Nucleus accumbens (tissue), 56 donors: Measurements from ENCODE around the gene SFTPD.

Source experiments
- DNase-seq, 56 donors: peaks; one replicate each; lab custom pipeline; 2025; lab: John Stamatoyannopoulos, UW

Gene SFTPD

DNA sequence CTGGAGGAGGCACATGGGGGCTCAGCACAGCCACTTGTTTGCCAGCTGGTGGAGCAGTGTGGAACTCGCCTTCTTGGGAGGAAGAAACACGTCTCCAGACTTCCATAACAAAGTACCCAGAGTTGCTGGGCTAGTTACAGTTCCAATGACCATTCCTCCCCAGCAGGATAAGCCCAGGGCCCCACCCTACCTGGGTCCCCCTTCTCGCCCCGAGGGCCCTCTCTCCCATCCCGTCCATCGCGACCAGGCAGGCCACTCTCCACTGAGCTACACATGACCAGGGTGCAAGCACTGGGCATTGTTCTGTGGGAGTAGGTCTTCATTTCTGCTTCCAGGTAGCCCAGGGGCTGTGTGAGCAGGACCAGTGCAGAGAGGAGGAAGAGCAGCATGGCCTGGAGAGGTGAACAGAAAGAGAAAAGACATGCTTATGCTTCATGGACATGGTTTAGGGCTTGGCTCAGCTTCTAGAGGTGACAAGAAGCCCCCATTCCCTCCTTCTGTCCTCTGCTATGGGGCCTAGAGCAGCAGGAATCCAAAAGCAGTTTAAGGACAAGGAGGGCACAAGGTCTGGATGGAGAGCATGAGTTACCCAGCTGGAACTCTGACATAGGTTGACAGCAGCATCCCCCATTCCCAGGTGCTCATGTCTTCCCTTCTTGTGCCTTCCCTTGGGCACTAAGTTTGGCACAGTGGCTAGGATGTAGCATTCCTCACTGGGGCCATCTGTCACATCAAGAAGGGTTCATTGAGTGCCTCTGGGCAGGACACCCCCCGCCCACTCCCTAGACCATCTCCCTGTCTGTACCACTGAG, 2.4 kb downstream of the SFTPD start:
- DNase-seq = no peak

DNA sequence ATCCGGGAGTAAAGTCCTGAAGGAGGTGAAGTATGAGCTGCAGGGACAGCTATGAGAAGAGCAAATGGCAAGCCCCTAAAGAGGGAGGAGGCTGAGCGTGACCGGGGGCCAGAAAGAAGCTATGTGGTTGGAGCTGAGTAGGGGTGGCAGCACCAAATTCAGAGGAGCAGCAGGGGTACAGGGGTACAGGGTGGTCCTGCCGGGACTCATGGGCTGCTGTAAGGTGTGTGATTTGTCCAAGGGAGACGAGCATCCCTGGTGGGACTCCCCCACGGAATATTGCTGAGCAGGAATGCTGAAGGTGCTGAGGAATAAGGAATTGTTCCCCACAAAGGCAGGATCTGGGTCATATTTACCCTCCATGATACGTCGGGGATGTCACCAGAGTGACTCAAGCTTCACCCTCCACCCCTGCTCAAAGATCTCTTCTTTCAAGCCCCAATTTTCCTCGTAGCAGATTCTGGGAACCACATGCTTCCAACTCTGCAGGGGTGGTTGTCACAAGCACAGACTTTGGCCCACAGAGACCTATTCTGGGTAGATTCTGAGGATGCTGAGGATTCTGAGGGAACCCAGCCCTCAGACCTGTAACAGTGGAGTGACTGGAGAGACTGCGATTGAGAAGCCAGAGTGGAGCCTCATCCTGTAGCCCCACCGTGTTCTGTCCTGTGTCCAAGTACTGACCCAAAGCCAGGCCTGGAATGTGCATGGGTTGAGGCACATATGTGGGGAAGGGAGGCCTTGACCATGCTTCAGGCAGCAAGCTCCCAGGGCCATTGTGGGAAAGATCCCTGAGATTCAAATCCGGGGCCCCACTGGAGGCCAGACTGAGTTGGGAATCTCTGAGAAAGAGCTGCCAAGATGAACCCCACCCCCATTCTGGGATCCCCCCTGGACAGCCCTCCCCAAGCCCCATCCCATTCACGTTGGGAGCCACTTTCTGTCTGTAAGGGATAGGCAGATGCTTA, 4.2 kb downstream of the SFTPD start:
- DNase-seq = peak in 6 of 56 donors; percentile 15 to 51 (median 28)

GRCh38 chr10:79943871-79944270, 5.0 kb downstream of the SFTPD start:
- no peak for DNase-seq

DNA sequence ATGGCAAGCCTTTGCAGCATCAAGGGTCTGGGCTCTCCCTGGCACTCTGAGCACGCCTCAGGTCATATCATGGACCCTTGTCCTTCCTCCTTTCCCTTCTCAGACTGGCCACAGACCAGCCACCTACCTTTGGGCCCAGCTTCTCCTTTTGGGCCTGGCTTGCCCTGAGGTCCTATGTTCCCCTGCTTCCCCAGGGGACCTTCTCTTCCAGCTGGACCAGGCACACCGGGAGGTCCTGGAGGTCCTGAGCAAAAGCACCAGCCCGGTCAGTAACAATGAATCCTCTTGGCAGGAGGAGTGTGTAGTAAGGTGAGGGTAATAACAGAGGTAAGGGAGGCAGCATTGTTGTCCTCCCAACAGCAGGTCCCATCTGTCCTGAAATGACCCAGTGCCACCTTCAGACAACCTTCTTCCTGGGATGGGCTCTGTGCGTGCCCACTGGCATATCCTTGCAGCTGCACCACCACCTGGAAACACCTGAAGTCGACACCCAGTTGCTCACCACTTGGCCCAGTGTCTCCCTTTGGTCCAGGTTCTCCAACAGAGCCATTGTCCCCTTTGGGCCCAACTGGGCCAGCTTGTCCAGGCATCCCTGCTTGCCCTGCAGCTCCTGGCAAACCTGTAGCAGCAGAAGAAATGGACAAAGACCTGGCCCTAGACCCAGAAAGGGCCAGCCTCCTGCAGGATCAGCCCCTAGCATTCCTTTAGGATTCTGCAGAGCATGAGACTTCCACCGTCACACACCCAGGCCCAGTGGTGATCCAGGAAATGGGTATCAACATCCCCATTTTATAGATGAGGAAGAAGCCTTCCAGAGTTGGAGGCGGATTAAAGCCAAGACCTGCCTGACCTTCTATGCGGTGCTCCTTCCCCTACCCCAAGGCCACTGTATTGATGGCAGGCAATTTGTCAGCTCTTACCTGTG, 6.4 kb downstream of the SFTPD start:
- DNase-seq = no peak

DNA sequence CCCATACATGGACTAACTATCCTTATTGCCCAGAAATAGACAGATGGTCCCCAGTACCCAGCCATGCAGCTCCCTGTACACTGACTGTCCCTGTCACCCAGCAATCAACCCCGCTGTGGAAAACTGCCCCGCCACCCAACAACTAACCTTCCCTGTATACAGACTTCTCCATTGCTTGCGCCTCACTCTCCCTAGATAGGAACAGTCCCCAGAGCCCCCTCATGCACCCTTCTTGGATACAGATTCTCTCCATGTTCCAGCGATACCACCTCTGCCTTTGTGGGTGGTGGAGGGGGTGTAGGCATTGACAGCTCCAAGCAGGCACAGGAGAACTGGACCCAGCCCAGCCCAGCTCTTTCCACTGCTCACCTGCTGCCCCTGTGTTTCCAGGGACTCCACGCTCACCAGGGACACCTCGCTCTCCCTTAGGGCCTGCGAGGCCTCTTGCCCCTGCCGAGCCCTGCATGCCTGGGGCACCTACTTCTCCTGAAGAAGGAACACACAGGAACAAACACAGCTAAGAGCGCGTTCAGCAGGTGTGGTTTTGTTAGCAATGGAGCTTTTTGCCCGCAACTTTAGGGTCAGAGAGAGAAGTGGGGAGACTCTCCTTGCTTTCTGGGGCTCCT, 7.2 kb downstream of the SFTPD start:
- no peak for DNase-seq

GRCh38 chr10:79941146-79941545, 7.8 kb downstream of the SFTPD start:
- DNase-seq = no peak

- DNase-seq = no peak
These were observed 8.5 kb downstream of the SFTPD start for GRCh38 chr10:79940431-79940830.

DNA sequence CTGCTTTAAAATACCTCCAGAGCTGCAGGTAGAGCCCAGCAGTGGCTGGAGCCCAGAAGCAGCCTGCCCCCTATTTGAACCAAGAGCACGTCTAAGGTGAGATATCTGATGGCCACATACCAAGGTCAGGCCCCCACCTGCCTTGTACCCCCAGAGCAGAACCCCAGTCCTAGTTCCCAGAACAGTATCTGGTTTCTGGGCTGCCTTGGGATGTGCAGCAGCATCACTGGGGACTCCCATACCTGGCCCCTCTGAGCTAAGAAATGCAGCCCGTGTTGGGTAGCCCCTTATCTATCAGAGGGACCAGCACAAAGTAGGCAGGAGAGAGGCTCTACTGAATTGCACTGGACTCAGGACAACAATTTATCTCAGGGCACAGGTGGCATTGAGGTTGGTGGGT, 8.9 kb downstream of the SFTPD start:
- DNase-seq = no peak

DNA sequence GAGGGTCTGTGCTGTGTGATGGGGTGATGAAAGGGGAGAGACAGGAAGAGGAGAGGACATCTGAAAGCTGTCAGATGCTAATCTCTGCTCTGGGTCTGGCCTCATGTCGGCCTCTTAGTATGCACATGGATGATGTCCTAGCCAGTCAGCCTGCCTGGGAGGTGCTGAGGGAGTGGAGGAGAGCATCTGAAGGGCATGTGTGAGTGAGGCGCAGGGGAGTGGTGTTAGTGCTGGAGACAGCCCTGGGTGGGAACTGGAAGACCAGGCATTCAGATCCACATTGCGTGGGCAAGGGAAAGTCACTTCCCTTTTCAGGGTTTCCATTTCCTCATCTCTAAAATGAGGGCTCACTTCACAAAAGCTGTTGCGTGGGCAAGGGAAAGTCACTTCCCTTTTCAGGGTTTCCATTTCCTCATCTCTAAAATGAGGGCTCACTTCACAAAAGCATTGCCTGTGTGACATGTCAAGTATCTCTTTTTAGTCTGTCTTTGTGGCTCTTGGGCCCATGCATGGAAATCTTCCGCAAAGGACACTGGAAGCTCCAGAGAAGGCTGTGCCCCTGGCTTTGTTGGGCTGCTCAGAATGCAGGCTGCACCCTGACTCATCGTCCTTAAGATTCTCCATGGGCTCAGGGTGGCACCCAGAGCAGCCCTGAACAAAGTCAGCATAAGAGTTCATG, 10.0 kb downstream of the SFTPD start:
- DNase-seq = peak in 14 of 56 donors; percentile 11 to 44 (median 30)

- no peak for DNase-seq
These were observed 11.2 kb downstream of the SFTPD start for GRCh38 chr10:79937701-79938151.

GRCh38 chr10:79936625-79937615, 12.0 kb downstream of the SFTPD start:
- DNase-seq = no peak

- no peak for DNase-seq
These were observed 14.9 kb downstream of the SFTPD start for GRCh38 chr10:79933961-79934360.

- DNase-seq = no peak
These were observed 16.0 kb downstream of the SFTPD start for GRCh38 chr10:79932841-79933379.

DNA sequence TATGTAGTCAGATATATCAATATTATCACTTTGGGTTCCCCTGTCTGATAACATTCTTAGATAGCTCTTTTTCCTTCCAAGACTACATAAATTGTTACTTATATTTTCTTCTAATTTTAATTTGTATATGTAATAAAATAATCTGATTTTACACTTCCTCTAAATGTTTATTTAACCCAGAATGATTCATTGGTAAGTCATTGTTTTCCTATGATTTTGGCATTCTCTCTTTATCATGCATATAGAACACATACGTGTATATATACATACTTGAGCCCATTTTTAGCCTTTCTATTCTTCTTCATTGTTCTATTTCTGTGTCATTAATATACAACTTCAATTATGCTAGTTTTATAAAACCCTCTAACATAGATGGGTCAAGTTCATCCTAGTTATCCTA, 16.6 kb downstream of the SFTPD start:
- DNase-seq = no peak

- DNase-seq = no peak
These were observed 18.2 kb downstream of the SFTPD start for GRCh38 chr10:79930751-79931150.

- DNase-seq = no peak
These were observed 18.6 kb downstream of the SFTPD start for GRCh38 chr10:79930267-79930666.

- peak in 48 of 56 donors; percentile 25 to 85 (median 52) for DNase-seq
These were observed 19.4 kb downstream of the SFTPD start for GRCh38 chr10:79929409-79929904.
